HG03139 (cell line): ENCODE measurements around the gene HLA-DPA1.
"Not testable (repeated sequence)": the region's sequence is repeated elsewhere in the genome, so short reads cannot be mapped to it uniquely, and the experiment has no call there.

Experiments
- ATAC-seq: cut with Tn5 transposase; IDR thresholded peaks from one replicate; pipeline ENCODE4 v1.9.1; 2021; ENCODE audit not compliant: unreplicated experiment

Gene HLA-DPA1

GRCh38 chr6:33065312-33065711, 8.1 kb downstream of the HLA-DPA1 start:
- no peak for ATAC-seq

- no peak for ATAC-seq
Observed at GRCh38 chr6:33064723-33065122, 8.7 kb downstream of the HLA-DPA1 start.

- ATAC-seq: not testable (repeated sequence)
Observed at GRCh38 chr6:33063435-33063834, 10.0 kb downstream of the HLA-DPA1 start.

- ATAC-seq: no peak
Observed at GRCh38 chr6:33061987-33062386, 11.5 kb downstream of the HLA-DPA1 start.

- no peak for ATAC-seq
Observed at GRCh38 chr6:33057222-33058150, 16.0 kb downstream of the HLA-DPA1 start.

- ATAC-seq: no peak
Observed at GRCh38 chr6:33053230-33053629, 20.2 kb downstream of the HLA-DPA1 start.

- no peak for ATAC-seq
Observed at GRCh38 chr6:33052627-33053026, 20.8 kb downstream of the HLA-DPA1 start.

- no peak for ATAC-seq
Observed at GRCh38 chr6:33050014-33050810, 23.2 kb downstream of the HLA-DPA1 start.

- ATAC-seq: no peak
Observed at GRCh38 chr6:33049323-33050013, 24.0 kb downstream of the HLA-DPA1 start.

GRCh38 chr6:33040157-33040556, 33.3 kb downstream of the HLA-DPA1 start:
- ATAC-seq: no peak

GRCh38 chr6:33036535-33036934, 36.9 kb downstream of the HLA-DPA1 start:
- ATAC-seq: no peak

GRCh38 chr6:33034554-33034953, 38.9 kb downstream of the HLA-DPA1 start:
- no peak for ATAC-seq

GRCh38 chr6:33030245-33030644, 43.2 kb downstream of the HLA-DPA1 start:
- no peak for ATAC-seq

- peak; percentile 52 for ATAC-seq
Observed at GRCh38 chr6:33029328-33030184, 43.9 kb downstream of the HLA-DPA1 start.

- ATAC-seq: no peak
Observed at GRCh38 chr6:33028220-33028849, 45.1 kb downstream of the HLA-DPA1 start.

GRCh38 chr6:33024521-33024920, 48.9 kb downstream of the HLA-DPA1 start:
- no peak for ATAC-seq

GRCh38 chr6:33023536-33023935, 49.9 kb downstream of the HLA-DPA1 start:
- no peak for ATAC-seq

GRCh38 chr6:33021917-33022316, 51.5 kb downstream of the HLA-DPA1 start:
- no peak for ATAC-seq

GRCh38 chr6:33019372-33019771, 54.1 kb downstream of the HLA-DPA1 start:
- ATAC-seq: no peak

GRCh38 chr6:33018904-33019303, 54.5 kb downstream of the HLA-DPA1 start:
- ATAC-seq: peak; percentile 66
